Neuron (in vitro differentiated cells): ENCODE data around the gene GIN1.
"Not testable (repeated sequence)": the region's sequence is repeated elsewhere in the genome, so short reads cannot be mapped to it uniquely, and the experiment has no call there.

Source experiments
- H2AFZ ChIP-seq: one replicate; pipeline ENCODE4 v1.6.1; 2013; ENCODE audit warnings: low read depth, mild to moderate bottlenecking, inconsistent platforms, low read length, moderate library complexity
- H3K27me3 ChIP-seq: one replicate; pipeline ENCODE4 v1.6.1; 2013; ENCODE audit warnings: low read length; ENCODE audit not compliant: insufficient read depth
- H3K36me3 ChIP-seq: one replicate; pipeline ENCODE4 v1.6.1; 2013; ENCODE audit warnings: low read length; ENCODE audit not compliant: insufficient read depth
- H3K4me1 ChIP-seq: one replicate; pipeline ENCODE4 v1.6.1; 2013; ENCODE audit warnings: low read length; ENCODE audit not compliant: insufficient read depth
- H3K4me3 ChIP-seq: 2 replicates; pipeline ENCODE4 v1.5.1; 2013; ENCODE audit warnings: mild to moderate bottlenecking, low read length, moderate library complexity
- H3K9me3 ChIP-seq: one replicate; pipeline ENCODE4 v1.6.1; 2013; ENCODE audit warnings: low read length

The GIN1 gene

DNA sequence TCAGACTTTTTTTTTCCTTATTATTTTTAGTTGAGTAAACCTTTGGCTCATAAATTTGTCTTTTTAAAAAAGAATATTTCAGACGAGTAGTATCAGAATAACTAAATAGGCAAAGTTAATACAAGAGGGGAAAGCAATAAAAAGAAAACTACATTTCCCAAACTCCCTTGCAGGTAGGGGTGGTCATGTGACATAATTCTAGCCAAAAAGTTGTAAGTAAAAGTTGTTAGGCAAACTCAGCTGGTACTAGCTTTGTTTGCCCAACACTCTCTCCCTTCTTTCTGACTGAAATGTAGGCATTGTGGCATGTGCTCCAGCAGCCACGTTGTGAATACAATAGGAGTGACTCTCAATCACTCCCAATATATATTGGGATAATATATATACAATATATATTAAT, 20.9 kb downstream of the GIN1 start:
- no peak overlapping the region for H3K4me3 ChIP-seq
- H3K4me1 ChIP-seq, result no peaks in the 10 kb centered on the region
- no peak overlapping the region for H2AFZ ChIP-seq
- H3K9me3 ChIP-seq, result no peaks in the 10 kb centered on the region
- no peaks in the 10 kb centered on the region for H3K27me3 ChIP-seq
- H3K36me3 ChIP-seq, result peaks cover 18% of the 10 kb centered on the region

DNA sequence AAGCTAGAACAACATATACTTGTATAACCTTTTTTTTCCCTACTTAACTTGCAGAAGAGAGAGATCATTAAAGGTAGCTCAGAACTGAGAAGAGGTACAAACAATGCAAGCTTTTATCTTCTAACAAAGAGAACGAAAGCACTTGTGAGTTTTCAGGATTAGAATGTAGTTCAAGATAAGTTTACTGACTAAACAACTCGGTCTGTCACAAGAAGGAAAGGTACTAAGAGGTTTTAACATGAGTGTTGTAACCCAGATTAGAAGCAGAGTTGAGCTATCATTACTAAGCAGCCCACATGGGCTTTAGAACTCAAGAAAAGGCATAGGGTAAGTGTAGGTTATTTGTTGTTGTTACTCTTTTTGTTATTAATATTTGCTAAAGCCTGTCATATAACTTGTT, 25.2 kb downstream of the GIN1 start:
- Histone ChIP-seq H3K4me1 (no peaks in the 10 kb centered on the region), H3K9me3 (peaks cover 5% of the 10 kb centered on the region), H2AFZ (no peak overlapping the region), H3K27me3 (no peaks in the 10 kb centered on the region), H3K36me3 (peaks cover 15% of the 10 kb centered on the region), H3K4me3 (no peak overlapping the region)

DNA sequence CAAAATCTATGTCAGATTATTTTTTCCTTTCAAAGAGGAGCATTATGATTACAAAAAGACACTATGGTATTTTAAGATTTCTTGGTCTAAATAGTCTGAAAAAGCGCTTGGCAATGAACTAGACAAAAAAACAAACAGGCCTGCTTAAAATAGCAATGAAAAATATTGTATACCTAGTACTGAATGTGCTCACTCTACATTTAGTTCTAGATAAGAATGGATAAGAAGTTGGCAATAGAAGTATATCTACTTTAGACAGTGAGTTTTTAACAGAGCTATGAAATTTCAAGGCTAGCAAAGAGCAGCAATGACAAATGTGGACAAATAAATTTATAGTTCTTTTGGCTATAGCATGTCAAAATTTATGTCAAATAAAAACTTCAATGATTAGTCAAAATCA, 26.2 kb downstream of the GIN1 start:
- Histone ChIP-seq H3K36me3 (peaks cover 15% of the 10 kb centered on the region), H3K4me1 (no peaks in the 10 kb centered on the region), H3K27me3 (no peaks in the 10 kb centered on the region), H3K9me3 (peaks cover 5% of the 10 kb centered on the region), H2AFZ (no peak overlapping the region), H3K4me3 (no peak overlapping the region)

DNA sequence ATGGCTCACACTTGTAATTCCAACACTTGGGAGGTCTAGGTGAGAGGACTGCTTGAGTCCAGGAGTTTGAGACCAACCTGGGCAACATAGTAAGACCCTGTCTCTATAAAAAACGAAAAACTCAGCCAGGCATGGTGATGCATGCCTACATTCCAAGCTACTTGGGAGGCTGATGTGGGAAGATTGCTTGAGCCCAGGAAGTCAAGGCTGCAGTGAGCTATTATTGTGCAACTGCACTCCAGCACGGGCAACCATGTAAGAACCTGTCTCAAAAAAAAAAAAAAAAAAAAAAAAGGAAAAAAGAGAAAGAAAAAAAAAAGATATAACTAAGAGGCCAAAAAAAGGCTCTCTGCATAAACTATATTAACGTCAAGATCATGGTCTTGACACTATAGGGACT, 27.3 kb downstream of the GIN1 start:
- H3K9me3 ChIP-seq, result peaks cover 5% of the 10 kb centered on the region
- no peak overlapping the region for H3K4me3 ChIP-seq
- H3K4me1 ChIP-seq, result no peaks in the 10 kb centered on the region
- H2AFZ ChIP-seq, result no peak overlapping the region
- H3K36me3 ChIP-seq, result peaks cover 22% of the 10 kb centered on the region
- H3K27me3 ChIP-seq, result no peaks in the 10 kb centered on the region

GRCh38 chr5:103090791-103091190, 29.1 kb downstream of the GIN1 start:
- Histone ChIP-seq H3K4me1 (no peaks in the 10 kb centered on the region), H3K4me3 (no peak overlapping the region), H3K36me3 (peaks cover 31% of the 10 kb centered on the region), H2AFZ (no peak overlapping the region), H3K27me3 (no peaks in the 10 kb centered on the region), H3K9me3 (peaks cover 5% of the 10 kb centered on the region)

- no peaks in the 10 kb centered on the region for H3K27me3 ChIP-seq
- peaks cover 12% of the 10 kb centered on the region for H3K9me3 ChIP-seq
- H3K36me3 ChIP-seq, result peaks cover 36% of the 10 kb centered on the region
- no peak overlapping the region for H3K4me3 ChIP-seq
- H3K4me1 ChIP-seq, result no peaks in the 10 kb centered on the region
- H2AFZ ChIP-seq, result no peak overlapping the region
Measured at GRCh38 chr5:103089272-103089671, 30.7 kb downstream of the GIN1 start.

GRCh38 chr5:103086547-103086946, 33.4 kb downstream of the GIN1 start:
- H3K9me3 ChIP-seq, result peaks cover 7% of the 10 kb centered on the region
- no peaks in the 10 kb centered on the region for H3K27me3 ChIP-seq
- H3K36me3 ChIP-seq, result peaks cover 25% of the 10 kb centered on the region
- no peaks in the 10 kb centered on the region for H3K4me1 ChIP-seq
- H2AFZ ChIP-seq, result no peak overlapping the region
- no peak overlapping the region for H3K4me3 ChIP-seq

GRCh38 chr5:103079796-103080195, 40.1 kb downstream of the GIN1 start:
- no peaks in the 10 kb centered on the region for H3K4me1 ChIP-seq
- no peak overlapping the region for H3K4me3 ChIP-seq
- H2AFZ ChIP-seq, result no peak overlapping the region
- H3K9me3 ChIP-seq, result peaks cover 17% of the 10 kb centered on the region
- H3K27me3 ChIP-seq, result no peaks in the 10 kb centered on the region
- peaks cover 2% of the 10 kb centered on the region for H3K36me3 ChIP-seq

GRCh38 chr5:103075442-103075841, 44.5 kb downstream of the GIN1 start:
- Histone ChIP-seq H3K4me1 (no peaks in the 10 kb centered on the region), H3K9me3 (peaks cover 14% of the 10 kb centered on the region), H3K4me3 (no peak overlapping the region)

DNA sequence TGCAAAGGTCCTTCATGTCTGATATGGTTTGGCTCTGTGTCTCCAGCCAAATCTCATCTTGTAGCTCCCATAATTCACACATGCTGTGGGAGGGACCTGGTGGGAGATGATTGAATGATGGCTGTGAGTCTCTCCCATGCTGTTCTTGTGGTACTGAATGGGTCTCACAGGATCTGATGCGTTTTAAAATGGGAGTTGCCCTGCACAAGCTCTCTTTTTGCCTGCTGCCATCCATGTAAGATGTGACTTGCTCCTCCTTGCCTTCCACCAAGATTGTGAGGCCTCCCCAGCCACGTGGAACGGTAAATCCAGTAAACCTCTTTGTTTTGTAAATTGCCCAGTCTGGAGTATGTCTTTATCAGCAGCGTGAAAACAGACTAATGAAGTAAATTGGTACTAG, 46.4 kb downstream of the GIN1 start:
- not testable (repeated sequence) for H3K4me1 ChIP-seq, H3K27me3 ChIP-seq, H3K4me3 ChIP-seq, H2AFZ ChIP-seq, H3K36me3 ChIP-seq
- H3K9me3 ChIP-seq, result peaks cover 10% of the 10 kb centered on the region

More at GRCh38 chr5:103075442-103075841, 44.5 kb downstream of the GIN1 start:
- Histone ChIP-seq H2AFZ (no peak overlapping the region), H3K27me3 (no peaks in the 10 kb centered on the region), H3K36me3 (no peaks in the 10 kb centered on the region)

GRCh38 chr5:103066326-103066725, 53.6 kb downstream of the GIN1 start:
- Histone ChIP-seq H3K36me3 (no peaks in the 10 kb centered on the region), H2AFZ (no peak overlapping the region), H3K9me3 (no peaks in the 10 kb centered on the region), H3K4me3 (no peak overlapping the region), H3K4me1 (no peaks in the 10 kb centered on the region), H3K27me3 (no peaks in the 10 kb centered on the region)

DNA sequence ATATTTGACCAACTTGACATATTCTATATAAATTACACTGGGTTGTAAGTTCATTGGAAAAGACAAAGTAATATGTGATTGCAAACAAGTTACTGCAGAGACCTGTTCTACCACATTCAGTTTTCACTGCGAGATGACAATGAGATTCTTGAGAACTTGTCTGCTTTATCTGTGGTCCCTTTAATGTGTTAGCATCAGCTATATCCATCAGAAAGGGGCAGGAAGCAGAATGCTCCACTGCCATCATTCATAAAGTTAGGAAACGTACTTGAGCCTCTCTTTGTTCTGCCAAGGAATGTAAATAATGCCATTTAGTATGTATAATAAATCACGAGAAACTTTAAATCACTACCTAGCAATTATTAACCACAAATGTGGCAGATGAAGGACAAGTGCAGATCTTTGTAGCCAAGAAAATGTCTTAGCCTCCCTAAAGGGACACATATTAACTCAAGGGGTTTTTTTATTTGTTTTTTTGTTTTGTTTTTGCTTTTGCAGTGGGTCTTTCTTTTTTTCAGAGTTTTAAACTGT, 59.4 kb downstream of the GIN1 start:
- no peaks in the 10 kb centered on the region for H3K4me1 ChIP-seq
- no peak overlapping the region for H3K4me3 ChIP-seq
- no peaks in the 10 kb centered on the region for H3K36me3 ChIP-seq
- no peaks in the 10 kb centered on the region for H3K27me3 ChIP-seq
- no peaks in the 10 kb centered on the region for H3K9me3 ChIP-seq
- no peak overlapping the region for H2AFZ ChIP-seq

- H3K4me3 ChIP-seq, result no peak overlapping the region
Measured at GRCh38 chr5:103059525-103059924, 60.4 kb downstream of the GIN1 start.

More at GRCh38 chr5:103059525-103059924, 60.4 kb downstream of the GIN1 start:
- Histone ChIP-seq H3K36me3 (no peaks in the 10 kb centered on the region), H3K4me1 (no peaks in the 10 kb centered on the region), H2AFZ (no peak overlapping the region), H3K27me3 (no peaks in the 10 kb centered on the region), H3K9me3 (no peaks in the 10 kb centered on the region)
